ENCODE data around the gene RAPGEF4.

RAPGEF4 gene

GRCh38 chr2:172969609-172970008, 234.0 kb downstream of the RAPGEF4 start:
- DNase-seq (ENCODE audit: extremely low spot score) = no peak
- CTCF ChIA-PET = interaction anchor here (0.8 to 2.3 kb wide), 4 partner anchors 11 to 58 kb away, joined by 3 to 6 read pairs (median 4); no protein-coding TSS in a partner anchor
- POLR2A ChIA-PET = no interaction called here
- TF ChIP-seq CTCF (IDR thresholded peaks at IDR 0.05; ENCODE audit: control extremely low read depth, extremely low read depth, low read depth, missing control alignments) = no peak

- ChIA-PET CTCF (interaction anchor here (0.7 to 2.3 kb wide), 5 partner anchors 9 to 57 kb away, joined by 3 to 6 read pairs (median 3); no protein-coding TSS in a partner anchor), POLR2A (no interaction called here)
- no peak for DNase-seq (ENCODE audit: extremely low spot score)
- TF ChIP-seq CTCF (IDR thresholded peaks at IDR 0.05; ENCODE audit: control extremely low read depth, extremely low read depth, low read depth, missing control alignments) = no peak
These were observed 235.0 kb downstream of the RAPGEF4 start for GRCh38 chr2:172970660-172971059.

GRCh38 chr2:172972005-172972619, 236.5 kb downstream of the RAPGEF4 start:
- POLR2A ChIA-PET = no interaction called here

GRCh38 chr2:172974762-172975161, 239.1 kb downstream of the RAPGEF4 start:
- ChIA-PET CTCF (interaction anchor here (2.1 kb wide), 1 partner anchor 148 kb away, joined by 4 read pairs; no protein-coding TSS in a partner anchor), POLR2A (no interaction called here)
- DNase-seq (ENCODE audit: extremely low spot score) = no peak
- no peak for TF ChIP-seq CTCF (IDR thresholded peaks at IDR 0.05; ENCODE audit: control extremely low read depth, extremely low read depth, low read depth, missing control alignments)

More at GRCh38 chr2:172972005-172972619, 236.5 kb downstream of the RAPGEF4 start:
- peak; percentile 57 for DNase-seq (ENCODE audit: extremely low spot score)
- peak; percentile 84 for TF ChIP-seq CTCF (IDR thresholded peaks at IDR 0.05; ENCODE audit: control extremely low read depth, extremely low read depth, low read depth, missing control alignments)
- CTCF ChIA-PET = interaction anchor here (1.1 to 1.9 kb wide), 3 partner anchors 12 to 53 kb away, joined by 3 to 6 read pairs (median 6); no protein-coding TSS in a partner anchor

- POLR2A ChIA-PET = no interaction called here
- CTCF ChIA-PET = interaction anchor here (1.5 to 2.1 kb wide), 2 partner anchors 74 to 150 kb away, joined by 3 to 4 read pairs; no protein-coding TSS in a partner anchor
- TF ChIP-seq CTCF (IDR thresholded peaks at IDR 0.05; ENCODE audit: control extremely low read depth, extremely low read depth, low read depth, missing control alignments) = no peak
- DNase-seq (ENCODE audit: extremely low spot score) = no peak
These were observed 240.5 kb downstream of the RAPGEF4 start for GRCh38 chr2:172976116-172976515.

GRCh38 chr2:172976816-172977215, 241.2 kb downstream of the RAPGEF4 start:
- CTCF ChIA-PET = interaction anchor here (1.5 kb wide), 1 partner anchor 73 kb away, joined by 3 read pairs; no protein-coding TSS in a partner anchor
- DNase-seq (ENCODE audit: extremely low spot score) = no peak
- TF ChIP-seq CTCF (IDR thresholded peaks at IDR 0.05; ENCODE audit: control extremely low read depth, extremely low read depth, low read depth, missing control alignments) = no peak
- POLR2A ChIA-PET = no interaction called here

Data from GM10248 (cell line).